WTC11 (cell line): ENCODE measurements around the gene MYLK. TPM values are rescaled to one million over a fixed set of nuclear protein-coding genes. Genes with fewer than 3 reads are reported as not detected.

Source experiments
- ATAC-seq: fragments of 200-7000 bp; cut with Tn5 transposase; 2 replicates; pipeline ENCODE4 v1.10.0; 2021; ENCODE audit warnings: mild to moderate bottlenecking, moderate library complexity
- CTCF ChIA-PET: fragments of 300-600 bp; sonication (Branson Sonifier 250); formaldehyde crosslinking; loops from one replicate; lab custom pipeline; 2021; ENCODE audit warnings: antibody characterized with exemption; lab: Charles Lee
- POLR2A ChIA-PET: fragments of 350-600 bp; sonication (Branson Sonifier 250); formaldehyde crosslinking; loops from one replicate; lab custom pipeline; 2021; ENCODE audit warnings: antibody characterized with exemption; lab: Charles Lee
- DNase-seq: peaks from one replicate; pipeline ENCODE4 v3.0.0; 2021; ENCODE audit warnings: low spot score
- H3K27ac Mint-ChIP-seq: 2 replicates; pipeline ENCODE4 v1.8.0; 2021; ENCODE audit warnings: mixed read lengths
- H3K27me3 Mint-ChIP-seq: 2 replicates; pipeline ENCODE4 v1.8.0; 2021; ENCODE audit warnings: low read depth, mild to moderate bottlenecking, moderate library complexity, mixed read lengths
- H3K36me3 Mint-ChIP-seq: 2 replicates; pipeline ENCODE4 v1.8.0; 2021; ENCODE audit warnings: mixed read lengths
- H3K4me1 Mint-ChIP-seq: 2 replicates; pipeline ENCODE4 v1.8.0; 2022; ENCODE audit warnings: mixed read lengths
- H3K4me3 Mint-ChIP-seq: 2 replicates; pipeline ENCODE4 v1.8.0; 2021; ENCODE audit warnings: mild to moderate bottlenecking, moderate library complexity, mixed read lengths
- H3K9me3 Mint-ChIP-seq: 2 replicates; pipeline ENCODE4 v1.8.0; 2021; ENCODE audit warnings: mixed read lengths
- ATF1 ChIP-seq: sonication (generic); formaldehyde crosslinking; IDR thresholded peaks from 2 replicates; pipeline ENCODE4 v1.8.1; 2023; ENCODE audit warnings: mild to moderate bottlenecking, moderate library complexity, missing genetic modification reagents
- ATF6 ChIP-seq: sonication (generic); formaldehyde crosslinking; IDR thresholded peaks from 2 replicates; pipeline ENCODE4 v1.8.1; 2023; ENCODE audit warnings: mild to moderate bottlenecking, missing genetic modification reagents
- ESRRA ChIP-seq: sonication (generic); formaldehyde crosslinking; IDR thresholded peaks from 2 replicates; pipeline ENCODE4 v1.8.1; 2022; ENCODE audit warnings: mild to moderate bottlenecking, missing genetic modification reagents, borderline replicate concordance
- FOXJ3 ChIP-seq: sonication (generic); formaldehyde crosslinking; IDR thresholded peaks from 2 replicates; pipeline ENCODE4 v1.9.0; 2021; ENCODE audit warnings: missing genetic modification reagents, mild to moderate bottlenecking, borderline replicate concordance
- GTF2I ChIP-seq: fragments of 250-450 bp; sonication (Bioruptor Pico); conservative IDR thresholded peaks from 2 replicates; pipeline ENCODE4 v1.4.0; 2021; ENCODE audit warnings: mild to moderate bottlenecking
- NR1H2 ChIP-seq: sonication (generic); formaldehyde crosslinking; IDR thresholded peaks from 2 replicates; pipeline ENCODE4 v1.9.0; 2021; ENCODE audit warnings: mild to moderate bottlenecking, moderate library complexity, missing genetic modification reagents
- OVOL2 ChIP-seq: fragments of 250-450 bp; sonication (Bioruptor Pico); IDR thresholded peaks from 2 replicates; pipeline ENCODE4 v1.9.0; 2021; ENCODE audit warnings: mild to moderate bottlenecking, borderline replicate concordance
- RORB ChIP-seq: fragments of 250-450 bp; sonication (Bioruptor Pico); IDR thresholded peaks from 2 replicates; pipeline ENCODE4 v1.9.0; 2021; ENCODE audit warnings: mild to moderate bottlenecking
- SMAD3 ChIP-seq: sonication (generic); formaldehyde crosslinking; IDR thresholded peaks from 2 replicates; pipeline ENCODE4 v1.8.0; 2022; ENCODE audit warnings: missing genetic modification reagents, mild to moderate bottlenecking, borderline replicate concordance
- TEAD4 ChIP-seq: sonication (generic); formaldehyde crosslinking; IDR thresholded peaks from 2 replicates; pipeline ENCODE4 v1.8.0; 2022; ENCODE audit warnings: mild to moderate bottlenecking, missing genetic modification reagents
- ZBTB21 ChIP-seq: sonication (generic); formaldehyde crosslinking; IDR thresholded peaks from 2 replicates; pipeline ENCODE4 v1.8.1; 2023; ENCODE audit warnings: mild to moderate bottlenecking, missing genetic modification reagents, borderline replicate concordance
- ZNF219 ChIP-seq: sonication (generic); formaldehyde crosslinking; IDR thresholded peaks from 2 replicates; pipeline ENCODE4 v1.8.0; 2023; ENCODE audit warnings: missing genetic modification reagents, mild to moderate bottlenecking, borderline replicate concordance
- ZNF396 ChIP-seq: fragments of 250-450 bp; sonication (Bioruptor Pico); IDR thresholded peaks from 2 replicates; pipeline ENCODE4 v1.8.0; 2021; ENCODE audit warnings: mild to moderate bottlenecking, moderate library complexity, borderline replicate concordance
- ZNF416 ChIP-seq: fragments of 250-450 bp; sonication (Bioruptor Pico); IDR thresholded peaks from 2 replicates; pipeline ENCODE4 v1.9.0; 2021; ENCODE audit warnings: mild to moderate bottlenecking, inconsistent platforms
- ZNF423 ChIP-seq: fragments of 250-450 bp; sonication (Bioruptor Pico); IDR thresholded peaks from 2 replicates; pipeline ENCODE4 v2.1.2; 2022; ENCODE audit warnings: mild to moderate bottlenecking, moderate library complexity
- total RNA-seq: library from RNA; stranded (reverse); gene quantifications from 3 replicates; pipeline ENCODE4 v1.2.3, GENCODE V29; 2021
- TF ChIP-seq, protein P1 (sequence below): sonication (generic); formaldehyde crosslinking; IDR thresholded peaks from 2 replicates; pipeline ENCODE4 v1.8.1; 2023; ENCODE audit warnings: mild to moderate bottlenecking, moderate library complexity, missing genetic modification reagents
- TF ChIP-seq, protein P2 (sequence below): sonication (generic); formaldehyde crosslinking; IDR thresholded peaks from 2 replicates; pipeline ENCODE4 v1.8.0; 2022; ENCODE audit warnings: mild to moderate bottlenecking, missing genetic modification reagents
- TF ChIP-seq, protein P3 (sequence below): sonication (generic); formaldehyde crosslinking; IDR thresholded peaks from 2 replicates; pipeline ENCODE4 v1.8.0; 2023; ENCODE audit warnings: missing genetic modification reagents, mild to moderate bottlenecking, borderline replicate concordance
- TF ChIP-seq, protein P4 (sequence below): sonication (generic); formaldehyde crosslinking; IDR thresholded peaks from 2 replicates; pipeline ENCODE4 v1.8.0; 2022; ENCODE audit warnings: mild to moderate bottlenecking, missing genetic modification reagents
- TF ChIP-seq, protein P5 (sequence below): sonication (generic); formaldehyde crosslinking; IDR thresholded peaks from 2 replicates; pipeline ENCODE4 v1.8.1; 2023; ENCODE audit warnings: mild to moderate bottlenecking, missing genetic modification reagents, moderate library complexity

MYLK gene
- total RNA-seq, 1 experiment from 2014 or later = 10.4 TPM

GRCh38 chr3:123640740-123641462 lies 243.2 kb downstream of the MYLK start (continued):
- TF ChIP-seq, protein P1, sequence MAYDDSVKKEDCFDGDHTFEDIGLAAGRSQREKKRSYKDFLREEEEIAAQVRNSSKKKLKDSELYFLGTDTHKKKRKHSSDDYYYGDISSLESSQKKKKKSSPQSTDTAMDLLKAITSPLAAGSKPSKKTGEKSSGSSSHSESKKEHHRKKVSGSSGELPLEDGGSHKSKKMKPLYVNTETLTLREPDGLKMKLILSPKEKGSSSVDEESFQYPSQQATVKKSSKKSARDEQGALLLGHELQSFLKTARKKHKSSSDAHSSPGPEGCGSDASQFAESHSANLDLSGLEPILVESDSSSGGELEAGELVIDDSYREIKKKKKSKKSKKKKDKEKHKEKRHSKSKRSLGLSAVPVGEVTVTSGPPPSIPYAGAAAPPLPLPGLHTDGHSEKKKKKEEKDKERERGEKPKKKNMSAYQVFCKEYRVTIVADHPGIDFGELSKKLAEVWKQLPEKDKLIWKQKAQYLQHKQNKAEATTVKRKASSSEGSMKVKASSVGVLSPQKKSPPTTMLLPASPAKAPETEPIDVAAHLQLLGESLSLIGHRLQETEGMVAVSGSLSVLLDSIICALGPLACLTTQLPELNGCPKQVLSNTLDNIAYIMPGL (CRISPR knock-in tag) = no peak
- TF ChIP-seq ATF1 (CRISPR knock-in tag) = no peak

- DNase-seq (no peak), ATAC-seq (no peak)
- Mint-ChIP-seq H3K9me3 (no peaks in the 10 kb centered on the region), H3K27me3 (no peaks in the 10 kb centered on the region), H3K36me3 (no peaks in the 10 kb centered on the region), H3K4me1 (peaks cover 54% of the 10 kb centered on the region), H3K27ac (peak overlapping the region; percentile 86), H3K4me3 (no peak overlapping the region)
- TF ChIP-seq TEAD4 (CRISPR knock-in tag) = no peak
- TF ChIP-seq, protein P2, sequence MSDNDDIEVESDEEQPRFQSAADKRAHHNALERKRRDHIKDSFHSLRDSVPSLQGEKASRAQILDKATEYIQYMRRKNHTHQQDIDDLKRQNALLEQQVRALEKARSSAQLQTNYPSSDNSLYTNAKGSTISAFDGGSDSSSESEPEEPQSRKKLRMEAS = no peak
- TF ChIP-seq NR1H2 (CRISPR knock-in tag) = no peak
- TF ChIP-seq ATF6 (CRISPR knock-in tag) = no peak
- no peak for TF ChIP-seq RORB (CRISPR knock-in tag)
- no peak for TF ChIP-seq ZNF416 (CRISPR knock-in tag)
- TF ChIP-seq ZNF423 (CRISPR knock-in tag) = no peak
- TF ChIP-seq SMAD3 (CRISPR knock-in tag) = no peak
- TF ChIP-seq GTF2I (CRISPR knock-in tag) = no peak
- no peak for TF ChIP-seq ZNF396
- no peak for TF ChIP-seq FOXJ3 (CRISPR knock-in tag)
- TF ChIP-seq, protein P3, sequence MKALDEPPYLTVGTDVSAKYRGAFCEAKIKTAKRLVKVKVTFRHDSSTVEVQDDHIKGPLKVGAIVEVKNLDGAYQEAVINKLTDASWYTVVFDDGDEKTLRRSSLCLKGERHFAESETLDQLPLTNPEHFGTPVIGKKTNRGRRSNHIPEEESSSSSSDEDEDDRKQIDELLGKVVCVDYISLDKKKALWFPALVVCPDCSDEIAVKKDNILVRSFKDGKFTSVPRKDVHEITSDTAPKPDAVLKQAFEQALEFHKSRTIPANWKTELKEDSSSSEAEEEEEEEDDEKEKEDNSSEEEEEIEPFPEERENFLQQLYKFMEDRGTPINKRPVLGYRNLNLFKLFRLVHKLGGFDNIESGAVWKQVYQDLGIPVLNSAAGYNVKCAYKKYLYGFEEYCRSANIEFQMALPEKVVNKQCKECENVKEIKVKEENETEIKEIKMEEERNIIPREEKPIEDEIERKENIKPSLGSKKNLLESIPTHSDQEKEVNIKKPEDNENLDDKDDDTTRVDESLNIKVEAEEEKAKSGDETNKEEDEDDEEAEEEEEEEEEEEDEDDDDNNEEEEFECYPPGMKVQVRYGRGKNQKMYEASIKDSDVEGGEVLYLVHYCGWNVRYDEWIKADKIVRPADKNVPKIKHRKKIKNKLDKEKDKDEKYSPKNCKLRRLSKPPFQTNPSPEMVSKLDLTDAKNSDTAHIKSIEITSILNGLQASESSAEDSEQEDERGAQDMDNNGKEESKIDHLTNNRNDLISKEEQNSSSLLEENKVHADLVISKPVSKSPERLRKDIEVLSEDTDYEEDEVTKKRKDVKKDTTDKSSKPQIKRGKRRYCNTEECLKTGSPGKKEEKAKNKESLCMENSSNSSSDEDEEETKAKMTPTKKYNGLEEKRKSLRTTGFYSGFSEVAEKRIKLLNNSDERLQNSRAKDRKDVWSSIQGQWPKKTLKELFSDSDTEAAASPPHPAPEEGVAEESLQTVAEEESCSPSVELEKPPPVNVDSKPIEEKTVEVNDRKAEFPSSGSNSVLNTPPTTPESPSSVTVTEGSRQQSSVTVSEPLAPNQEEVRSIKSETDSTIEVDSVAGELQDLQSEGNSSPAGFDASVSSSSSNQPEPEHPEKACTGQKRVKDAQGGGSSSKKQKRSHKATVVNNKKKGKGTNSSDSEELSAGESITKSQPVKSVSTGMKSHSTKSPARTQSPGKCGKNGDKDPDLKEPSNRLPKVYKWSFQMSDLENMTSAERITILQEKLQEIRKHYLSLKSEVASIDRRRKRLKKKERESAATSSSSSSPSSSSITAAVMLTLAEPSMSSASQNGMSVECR (CRISPR knock-in tag) = no peak
- TF ChIP-seq OVOL2 (CRISPR knock-in tag) = no peak
- no peak for TF ChIP-seq ZNF219 (CRISPR knock-in tag)
- TF ChIP-seq ZBTB21 (CRISPR knock-in tag) = no peak
- TF ChIP-seq, protein P4, sequence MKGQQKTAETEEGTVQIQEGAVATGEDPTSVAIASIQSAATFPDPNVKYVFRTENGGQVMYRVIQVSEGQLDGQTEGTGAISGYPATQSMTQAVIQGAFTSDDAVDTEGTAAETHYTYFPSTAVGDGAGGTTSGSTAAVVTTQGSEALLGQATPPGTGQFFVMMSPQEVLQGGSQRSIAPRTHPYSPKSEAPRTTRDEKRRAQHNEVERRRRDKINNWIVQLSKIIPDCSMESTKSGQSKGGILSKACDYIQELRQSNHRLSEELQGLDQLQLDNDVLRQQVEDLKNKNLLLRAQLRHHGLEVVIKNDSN = no peak
- TF ChIP-seq, protein P5, sequence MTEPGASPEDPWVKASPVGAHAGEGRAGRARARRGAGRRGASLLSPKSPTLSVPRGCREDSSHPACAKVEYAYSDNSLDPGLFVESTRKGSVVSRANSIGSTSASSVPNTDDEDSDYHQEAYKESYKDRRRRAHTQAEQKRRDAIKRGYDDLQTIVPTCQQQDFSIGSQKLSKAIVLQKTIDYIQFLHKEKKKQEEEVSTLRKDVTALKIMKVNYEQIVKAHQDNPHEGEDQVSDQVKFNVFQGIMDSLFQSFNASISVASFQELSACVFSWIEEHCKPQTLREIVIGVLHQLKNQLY = no peak
- no peak for TF ChIP-seq ESRRA (CRISPR knock-in tag)
- POLR2A ChIA-PET = interaction anchor here (0.8 to 1.2 kb wide), 2 partner anchors 54 to 56 kb away, joined by 3 read pairs; partner anchors contain the start of gene HACD2
- CTCF ChIA-PET = interaction anchor here (1.3 to 5.7 kb wide), 6 partner anchors 8 to 83 kb away, joined by 3 to 108 read pairs (median 20); partner anchors contain the start of gene HACD2
Measured at GRCh38 chr3:123640311-123640710, 243.8 kb downstream of the MYLK start.
